H1 (cell line): Measurements from ENCODE around the gene MATK. TPM values are rescaled to one million over a fixed set of nuclear protein-coding genes. Genes with fewer than 3 reads are reported as not detected.

ENCODE experiments used
- GTF2F1 ChIP-seq: IDR thresholded peaks from 2 replicates; pipeline ENCODE4 v1.6.1; 2012; ENCODE audit warnings: low read depth, low read length, improper control_type of control experiment, borderline replicate concordance
- KDM4A ChIP-seq: IDR thresholded peaks from one replicate; pipeline ENCODE4 v1.7.1; 2012; ENCODE audit warnings: low read depth, mild to moderate bottlenecking, moderate library complexity, low read length, inconsistent platforms; ENCODE audit not compliant: severe bottlenecking
- KDM5A ChIP-seq: fragments of 200-600 bp; IDR thresholded peaks from 2 replicates; pipeline ENCODE4 v1.7.1; 2012; ENCODE audit warnings: mild to moderate bottlenecking, low read length, inconsistent platforms, mixed read lengths
- MAFK ChIP-seq: IDR thresholded peaks from 2 replicates; pipeline ENCODE4 v1.6.1; 2012; ENCODE audit warnings: low read depth, mild to moderate bottlenecking, improper control_type of control experiment, low read length
- RNF2 ChIP-seq: fragments of 200-900, 300-1000 bp; sonication (generic); IDR thresholded peaks from 2 replicates; pipeline ENCODE4 v1.7.1; 2016; ENCODE audit warnings: borderline replicate concordance, low read depth, mild to moderate bottlenecking, antibody characterized with exemption, low read length; ENCODE audit not compliant: poor library complexity, severe bottlenecking; ENCODE audit errors: missing control alignments
- SIX5 ChIP-seq: IDR thresholded peaks from 2 replicates; pipeline ENCODE4 v1.6.1; 2011; ENCODE audit warnings: mild to moderate bottlenecking, low read depth, low read length
- SP2 ChIP-seq: IDR thresholded peaks from 2 replicates; pipeline ENCODE4 v1.6.1; 2012; ENCODE audit warnings: mild to moderate bottlenecking, low read length, inconsistent platforms
- SP4 ChIP-seq: IDR thresholded peaks from 2 replicates; pipeline ENCODE4 v1.6.1; 2012; ENCODE audit warnings: low read length, inconsistent platforms
- YY1 ChIP-seq: IDR thresholded peaks from 2 replicates; pipeline ENCODE4 v1.6.1; 2011; ENCODE audit warnings: low read depth, mild to moderate bottlenecking, low read length
- polyA plus RNA-seq, 7 experiments: library from polyadenylated mRNA; depleted of rRNA in 3 of 7; stranded (reverse) in 5 of 7; unstranded in 2 of 7; fragments of >200 nt in 5 of 7; fragments of 200-250 nt in 2 of 7; gene quantifications; 1 replicate in 5 of 7; 2 replicates in 1 of 7; 4 replicates in 1 of 7; pipeline versions ENCODE4 v1.2.1 to v1.2.3, GENCODE V29; 2011 to 2013; ENCODE audit warnings: missing spikeins in 2 of 7, mixed read lengths in 2 of 7
- total RNA-seq: library from RNA; stranded (reverse); fragmentation: NEBNext Ultra II Directional; extraction: Animal tissue kit (Norgen Biotek cat#: 25700); gene quantifications from 2 replicates; pipeline ENCODE4 v1.2.1, GENCODE V29; 2021
- TF ChIP-seq, protein P1 (sequence below): fragments of 300-600 bp; sonication (generic); IDR thresholded peaks from 2 replicates; pipeline ENCODE4 v1.7.1; 2012; ENCODE audit warnings: low read length, moderate library complexity, mild to moderate bottlenecking, inconsistent platforms; ENCODE audit not compliant: insufficient replicate concordance

Gene MATK
- total and polyA plus RNA-seq, 2 of the 8 experiments (the other 6 are each of a cell fraction or from before 2014, with no cell fraction given), result 20.5 to 21.4 TPM

DNA sequence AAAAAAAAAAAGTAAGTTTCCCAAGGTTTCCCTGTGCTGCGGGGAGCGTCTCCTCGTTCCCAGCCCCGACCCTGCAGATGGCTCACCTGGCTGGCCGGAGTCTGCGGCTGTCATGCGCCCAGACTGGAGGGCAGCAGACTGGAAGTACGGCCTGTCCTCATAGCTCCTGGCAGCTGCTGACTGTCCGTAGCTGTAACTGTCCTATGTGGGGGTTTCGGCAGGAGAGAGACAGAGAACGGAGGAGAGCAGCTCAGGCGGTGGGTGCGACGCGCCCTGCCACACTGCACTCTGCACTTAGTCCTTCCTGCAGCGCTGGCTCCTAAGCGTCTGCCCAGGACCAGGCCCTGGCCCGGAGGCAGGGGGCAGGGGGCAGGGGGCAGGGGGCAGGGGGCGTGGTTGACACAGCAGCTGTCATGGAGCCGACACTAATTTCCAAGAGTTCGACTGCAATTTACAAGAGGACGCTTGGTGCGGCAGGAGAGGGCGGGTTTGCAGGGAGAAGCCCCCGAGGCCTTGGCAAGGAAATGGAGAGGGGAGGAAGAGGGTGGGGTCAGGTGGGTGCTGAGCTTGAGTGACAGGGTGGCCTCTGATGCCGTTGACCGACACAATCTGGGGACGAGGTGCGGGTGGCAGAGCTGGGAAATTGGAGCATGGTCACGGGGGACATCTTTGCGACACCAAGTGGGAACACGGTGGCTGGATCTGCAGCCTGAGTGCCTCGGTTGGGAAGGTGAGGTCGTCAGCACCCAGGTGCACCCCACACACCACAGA lies 47.6 kb upstream of the MATK start (continued):
- no peak for TF ChIP-seq SP2
- TF ChIP-seq GTF2F1, result no peak
- TF ChIP-seq SP4, result no peak
- no peak for TF ChIP-seq RNF2
- TF ChIP-seq YY1, result no peak
- TF ChIP-seq KDM4A, result no peak
- TF ChIP-seq MAFK, result no peak
- no peak for TF ChIP-seq KDM5A
- TF ChIP-seq SIX5, result no peak
- TF ChIP-seq, protein P1, sequence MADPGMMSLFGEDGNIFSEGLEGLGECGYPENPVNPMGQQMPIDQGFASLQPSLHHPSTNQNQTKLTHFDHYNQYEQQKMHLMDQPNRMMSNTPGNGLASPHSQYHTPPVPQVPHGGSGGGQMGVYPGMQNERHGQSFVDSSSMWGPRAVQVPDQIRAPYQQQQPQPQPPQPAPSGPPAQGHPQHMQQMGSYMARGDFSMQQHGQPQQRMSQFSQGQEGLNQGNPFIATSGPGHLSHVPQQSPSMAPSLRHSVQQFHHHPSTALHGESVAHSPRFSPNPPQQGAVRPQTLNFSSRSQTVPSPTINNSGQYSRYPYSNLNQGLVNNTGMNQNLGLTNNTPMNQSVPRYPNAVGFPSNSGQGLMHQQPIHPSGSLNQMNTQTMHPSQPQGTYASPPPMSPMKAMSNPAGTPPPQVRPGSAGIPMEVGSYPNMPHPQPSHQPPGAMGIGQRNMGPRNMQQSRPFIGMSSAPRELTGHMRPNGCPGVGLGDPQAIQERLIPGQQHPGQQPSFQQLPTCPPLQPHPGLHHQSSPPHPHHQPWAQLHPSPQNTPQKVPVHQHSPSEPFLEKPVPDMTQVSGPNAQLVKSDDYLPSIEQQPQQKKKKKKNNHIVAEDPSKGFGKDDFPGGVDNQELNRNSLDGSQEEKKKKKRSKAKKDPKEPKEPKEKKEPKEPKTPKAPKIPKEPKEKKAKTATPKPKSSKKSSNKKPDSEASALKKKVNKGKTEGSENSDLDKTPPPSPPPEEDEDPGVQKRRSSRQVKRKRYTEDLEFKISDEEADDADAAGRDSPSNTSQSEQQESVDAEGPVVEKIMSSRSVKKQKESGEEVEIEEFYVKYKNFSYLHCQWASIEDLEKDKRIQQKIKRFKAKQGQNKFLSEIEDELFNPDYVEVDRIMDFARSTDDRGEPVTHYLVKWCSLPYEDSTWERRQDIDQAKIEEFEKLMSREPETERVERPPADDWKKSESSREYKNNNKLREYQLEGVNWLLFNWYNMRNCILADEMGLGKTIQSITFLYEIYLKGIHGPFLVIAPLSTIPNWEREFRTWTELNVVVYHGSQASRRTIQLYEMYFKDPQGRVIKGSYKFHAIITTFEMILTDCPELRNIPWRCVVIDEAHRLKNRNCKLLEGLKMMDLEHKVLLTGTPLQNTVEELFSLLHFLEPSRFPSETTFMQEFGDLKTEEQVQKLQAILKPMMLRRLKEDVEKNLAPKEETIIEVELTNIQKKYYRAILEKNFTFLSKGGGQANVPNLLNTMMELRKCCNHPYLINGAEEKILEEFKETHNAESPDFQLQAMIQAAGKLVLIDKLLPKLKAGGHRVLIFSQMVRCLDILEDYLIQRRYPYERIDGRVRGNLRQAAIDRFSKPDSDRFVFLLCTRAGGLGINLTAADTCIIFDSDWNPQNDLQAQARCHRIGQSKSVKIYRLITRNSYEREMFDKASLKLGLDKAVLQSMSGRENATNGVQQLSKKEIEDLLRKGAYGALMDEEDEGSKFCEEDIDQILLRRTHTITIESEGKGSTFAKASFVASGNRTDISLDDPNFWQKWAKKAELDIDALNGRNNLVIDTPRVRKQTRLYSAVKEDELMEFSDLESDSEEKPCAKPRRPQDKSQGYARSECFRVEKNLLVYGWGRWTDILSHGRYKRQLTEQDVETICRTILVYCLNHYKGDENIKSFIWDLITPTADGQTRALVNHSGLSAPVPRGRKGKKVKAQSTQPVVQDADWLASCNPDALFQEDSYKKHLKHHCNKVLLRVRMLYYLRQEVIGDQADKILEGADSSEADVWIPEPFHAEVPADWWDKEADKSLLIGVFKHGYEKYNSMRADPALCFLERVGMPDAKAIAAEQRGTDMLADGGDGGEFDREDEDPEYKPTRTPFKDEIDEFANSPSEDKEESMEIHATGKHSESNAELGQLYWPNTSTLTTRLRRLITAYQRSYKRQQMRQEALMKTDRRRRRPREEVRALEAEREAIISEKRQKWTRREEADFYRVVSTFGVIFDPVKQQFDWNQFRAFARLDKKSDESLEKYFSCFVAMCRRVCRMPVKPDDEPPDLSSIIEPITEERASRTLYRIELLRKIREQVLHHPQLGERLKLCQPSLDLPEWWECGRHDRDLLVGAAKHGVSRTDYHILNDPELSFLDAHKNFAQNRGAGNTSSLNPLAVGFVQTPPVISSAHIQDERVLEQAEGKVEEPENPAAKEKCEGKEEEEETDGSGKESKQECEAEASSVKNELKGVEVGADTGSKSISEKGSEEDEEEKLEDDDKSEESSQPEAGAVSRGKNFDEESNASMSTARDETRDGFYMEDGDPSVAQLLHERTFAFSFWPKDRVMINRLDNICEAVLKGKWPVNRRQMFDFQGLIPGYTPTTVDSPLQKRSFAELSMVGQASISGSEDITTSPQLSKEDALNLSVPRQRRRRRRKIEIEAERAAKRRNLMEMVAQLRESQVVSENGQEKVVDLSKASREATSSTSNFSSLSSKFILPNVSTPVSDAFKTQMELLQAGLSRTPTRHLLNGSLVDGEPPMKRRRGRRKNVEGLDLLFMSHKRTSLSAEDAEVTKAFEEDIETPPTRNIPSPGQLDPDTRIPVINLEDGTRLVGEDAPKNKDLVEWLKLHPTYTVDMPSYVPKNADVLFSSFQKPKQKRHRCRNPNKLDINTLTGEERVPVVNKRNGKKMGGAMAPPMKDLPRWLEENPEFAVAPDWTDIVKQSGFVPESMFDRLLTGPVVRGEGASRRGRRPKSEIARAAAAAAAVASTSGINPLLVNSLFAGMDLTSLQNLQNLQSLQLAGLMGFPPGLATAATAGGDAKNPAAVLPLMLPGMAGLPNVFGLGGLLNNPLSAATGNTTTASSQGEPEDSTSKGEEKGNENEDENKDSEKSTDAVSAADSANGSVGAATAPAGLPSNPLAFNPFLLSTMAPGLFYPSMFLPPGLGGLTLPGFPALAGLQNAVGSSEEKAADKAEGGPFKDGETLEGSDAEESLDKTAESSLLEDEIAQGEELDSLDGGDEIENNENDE, result no peak
